MM.1S (cell line): Measurements from ENCODE around the gene LCTL.

ENCODE experiments used
- DNase-seq: peaks from one replicate; pipeline ENCODE4 v3.0.0-alpha.2; 2015
- H2AFZ ChIP-seq: fragments of 300-600 bp; sonication (generic); 2 replicates; pipeline ENCODE4 v1.6.0; 2016; ENCODE audit warnings: antibody characterized with exemption, low read length
- H3F3A ChIP-seq: fragments of 300-600 bp; sonication (generic); 2 replicates; pipeline ENCODE4 v1.6.1; 2016; ENCODE audit warnings: mild to moderate bottlenecking, antibody characterized with exemption, low read length, moderate library complexity, mixed read lengths; ENCODE audit not compliant: insufficient read depth
- H3K27ac ChIP-seq: fragments of 300-600 bp; sonication (generic); 2 replicates; pipeline ENCODE4 v1.5.1; 2016; ENCODE audit warnings: mild to moderate bottlenecking, low read length
- H3K27me3 ChIP-seq: fragments of 300-600 bp; sonication (generic); replicated peaks from 2 replicates; pipeline ENCODE4 v1.6.0; 2016; ENCODE audit warnings: low read length; ENCODE audit not compliant: insufficient read depth
- H3K36me3 ChIP-seq: fragments of 300-600 bp; sonication (generic); replicated peaks from 2 replicates; pipeline ENCODE4 v1.6.1; 2016; ENCODE audit warnings: mild to moderate bottlenecking, low read length, mixed read lengths; ENCODE audit not compliant: insufficient read depth
- H3K4me1 ChIP-seq: fragments of 300-600 bp; sonication (generic); 2 replicates; pipeline ENCODE4 v1.6.1; 2016; ENCODE audit warnings: low read length, mixed read lengths
- H3K4me2 ChIP-seq: fragments of 300-600 bp; sonication (generic); 2 replicates; pipeline ENCODE4 v1.6.0; 2016; ENCODE audit warnings: low read depth, low read length
- H3K4me3 ChIP-seq: fragments of 300-600 bp; sonication (generic); 2 replicates; pipeline ENCODE4 v1.5.1; 2016; ENCODE audit warnings: low read length, mixed read lengths
- H3K79me2 ChIP-seq: fragments of 300-600 bp; sonication (generic); 2 replicates; pipeline ENCODE4 v1.6.1; 2016; ENCODE audit warnings: mixed run types, low read length, mixed read lengths
- H3K9ac ChIP-seq: fragments of 300-600 bp; sonication (generic); 2 replicates; pipeline ENCODE4 v1.6.1; 2016; ENCODE audit warnings: low read length, mixed read lengths
- H3K9me2 ChIP-seq: fragments of 300-600 bp; sonication (generic); replicated peaks from 2 replicates; pipeline ENCODE4 v1.6.1; 2016; ENCODE audit warnings: mild to moderate bottlenecking, low read length, mixed read lengths; ENCODE audit not compliant: insufficient read depth
- H3K9me3 ChIP-seq: fragments of 300-600 bp; sonication (generic); replicated peaks from 2 replicates; pipeline ENCODE4 v1.6.1; 2016; ENCODE audit warnings: mild to moderate bottlenecking, low read length, mixed read lengths; ENCODE audit not compliant: insufficient read depth
- H4K20me1 ChIP-seq: fragments of 300-600 bp; sonication (generic); 2 replicates; pipeline ENCODE4 v1.6.1; 2016; ENCODE audit warnings: mild to moderate bottlenecking, low read length, moderate library complexity, mixed read lengths; ENCODE audit not compliant: insufficient read depth
- CTCF ChIP-seq: fragments of 300-600 bp; sonication (generic); IDR thresholded peaks from 2 replicates; pipeline ENCODE4 v1.5.1; 2016; ENCODE audit warnings: antibody characterized with exemption, low read length, mixed read lengths
- EZH2 ChIP-seq: fragments of 300-600 bp; sonication (generic); optimal IDR thresholded peaks from 2 replicates; pipeline ENCODE3; 2017; ENCODE audit warnings: low read depth, mild to moderate bottlenecking, antibody characterized with exemption, low read length, mixed read lengths
- EZH2phosphoT487 ChIP-seq: fragments of 300-600 bp; sonication (generic); IDR thresholded peaks from 2 replicates; pipeline ENCODE4 v1.6.1; 2018; ENCODE audit warnings: antibody characterized with exemption, low read length

The LCTL gene

GRCh38 chr15:66565141-66565641 is 607 bp downstream of the LCTL start:
- Histone ChIP-seq H3K4me1 (peaks cover 13% of the 10 kb centered on the region), H4K20me1 (no peaks in the 10 kb centered on the region), H3K36me3 (no peaks in the 10 kb centered on the region), H3F3A (no peaks in the 10 kb centered on the region), H2AFZ (no peak overlapping the region), H3K9me3 (no peaks in the 10 kb centered on the region), H3K9ac (no peak overlapping the region), H3K79me2 (no peaks in the 10 kb centered on the region), H3K27me3 (no peaks in the 10 kb centered on the region), H3K9me2 (no peaks in the 10 kb centered on the region), H3K4me2 (no peak overlapping the region), H3K27ac (no peak overlapping the region), H3K4me3 (no peak overlapping the region)
- TF ChIP-seq EZH2phosphoT487 = no peak
- no peak for TF ChIP-seq CTCF
- TF ChIP-seq EZH2 = no peak
- DNase-seq = no peak

GRCh38 chr15:66564136-66565041 is 1.4 kb downstream of the LCTL start:
- H3K4me2 ChIP-seq = no peak overlapping the region
- no peaks in the 10 kb centered on the region for H3K79me2 ChIP-seq
- H3F3A ChIP-seq = no peaks in the 10 kb centered on the region
- H3K9ac ChIP-seq = no peak overlapping the region
- no peaks in the 10 kb centered on the region for H4K20me1 ChIP-seq
- no peak overlapping the region for H2AFZ ChIP-seq
- H3K36me3 ChIP-seq = no peaks in the 10 kb centered on the region
- no peaks in the 10 kb centered on the region for H3K9me3 ChIP-seq
- peaks cover 13% of the 10 kb centered on the region for H3K4me1 ChIP-seq
- H3K4me3 ChIP-seq = no peak overlapping the region
- H3K9me2 ChIP-seq = no peaks in the 10 kb centered on the region
- H3K27me3 ChIP-seq = no peaks in the 10 kb centered on the region
- DNase-seq = no peak
- H3K27ac ChIP-seq = no peak overlapping the region
- no peak for TF ChIP-seq EZH2
- TF ChIP-seq CTCF = no peak
- TF ChIP-seq EZH2phosphoT487 = no peak

GRCh38 chr15:66563566-66564110 is 2.2 kb downstream of the LCTL start:
- Histone ChIP-seq H3K27ac (no peak overlapping the region), H4K20me1 (no peaks in the 10 kb centered on the region), H3K36me3 (no peaks in the 10 kb centered on the region), H3K4me2 (no peak overlapping the region), H3F3A (no peaks in the 10 kb centered on the region), H3K79me2 (no peaks in the 10 kb centered on the region), H3K9me3 (no peaks in the 10 kb centered on the region), H3K4me1 (peaks cover 13% of the 10 kb centered on the region), H2AFZ (no peak overlapping the region), H3K27me3 (no peaks in the 10 kb centered on the region), H3K9ac (no peak overlapping the region), H3K4me3 (no peak overlapping the region), H3K9me2 (no peaks in the 10 kb centered on the region)
- no peak for DNase-seq
- no peak for TF ChIP-seq EZH2phosphoT487
- no peak for TF ChIP-seq EZH2
- no peak for TF ChIP-seq CTCF
